ENCODE results near the gene DDT.
"Not testable (repeated sequence)": the region's sequence is repeated elsewhere in the genome, so short reads cannot be mapped to it uniquely, and the experiment has no call there.

The DDT gene

GRCh38 chr22:23986538-23987178 is 12.4 kb upstream of the DDT start:
- not testable (repeated sequence) for DNase-seq

GRCh38 chr22:23986089-23986488 is 11.8 kb upstream of the DDT start:
- DNase-seq = not testable (repeated sequence)

GRCh38 chr22:23984430-23984829 is 10.2 kb upstream of the DDT start:
- no peak for DNase-seq

GRCh38 chr22:23980567-23980966 is 6.3 kb upstream of the DDT start:
- not testable (repeated sequence) for DNase-seq

GRCh38 chr22:23979557-23980240 is 5.5 kb upstream of the DDT start, which contains the start of gene GSTT2:
GSTT2 (plus strand) TSS chr22:23980134.
- DNase-seq = not testable (repeated sequence)

GRCh38 chr22:23977304-23977703 is 3.1 kb upstream of the DDT start:
- DNase-seq = not testable (repeated sequence)

- not testable (repeated sequence) for DNase-seq
These were observed 653 bp upstream of the DDT start for GRCh38 chr22:23974836-23975352.

- DNase-seq = not testable (repeated sequence)
These were observed 2.3 kb downstream of the DDT start for GRCh38 chr22:23971927-23972326.

GRCh38 chr22:23970816-23971486 is 3.3 kb downstream of the DDT start:
- DNase-seq = no peak

- DNase-seq = no peak
These were observed 4.0 kb downstream of the DDT start for GRCh38 chr22:23970201-23970641.

GRCh38 chr22:23969071-23969470 is 5.2 kb downstream of the DDT start:
- DNase-seq = no peak

GRCh38 chr22:23966568-23966967 is 7.7 kb downstream of the DDT start, which contains the start of gene DDTL:
DDTL (plus strand) TSS chr22:23966888; CDS start chr22:23966915, 27 bp downstream.
- DNase-seq = not testable (repeated sequence)

- not testable (repeated sequence) for DNase-seq
These were observed 8.1 kb downstream of the DDT start for GRCh38 chr22:23966094-23966493.

GRCh38 chr22:23961084-23961771 is 13.0 kb downstream of the DDT start, which contains the start of gene GSTT2B:
GSTT2B (minus strand) TSS chr22:23961195; CDS start chr22:23961131, 64 bp downstream.
- not testable (repeated sequence) for DNase-seq

- DNase-seq = not testable (repeated sequence)
These were observed 17.8 kb downstream of the DDT start for GRCh38 chr22:23956301-23956900.

- not testable (repeated sequence) for DNase-seq
These were observed 18.4 kb downstream of the DDT start for GRCh38 chr22:23955886-23956285.

GRCh38 chr22:23954991-23955305 is 19.3 kb downstream of the DDT start:
- DNase-seq = not testable (repeated sequence)

- not testable (repeated sequence) for DNase-seq
These were observed 19.8 kb downstream of the DDT start for GRCh38 chr22:23954193-23954990.

GRCh38 chr22:23953485-23953884 is 20.8 kb downstream of the DDT start:
- not testable (repeated sequence) for DNase-seq

GRCh38 chr22:23952794-23953405 is 21.3 kb downstream of the DDT start:
- not testable (repeated sequence) for DNase-seq

- DNase-seq = not testable (repeated sequence)
These were observed 22.9 kb downstream of the DDT start for GRCh38 chr22:23951383-23951782.
